Bronchial epithelial cell (primary cell): ENCODE data around the gene CHMP3. TPM values are rescaled to one million over a fixed set of nuclear protein-coding genes. Genes with fewer than 3 reads are reported as not detected.
"Not testable (repeated sequence)": the region's sequence is repeated elsewhere in the genome, so short reads cannot be mapped to it uniquely, and the experiment has no call there.

Experiments used
- DNase-seq: peaks from one replicate; pipeline ENCODE4 v3.0.0-alpha.2; 2010; ENCODE audit warnings: low read depth
- FAIRE-seq: peaks from 2 replicates; lab custom pipeline; 2011; peaks lifted over from hg19 to GRCh38; lab: Jason Lieb, UNC
- H3K27me3 ChIP-seq: 2 replicates; pipeline ENCODE4 v1.5.1; 2011; ENCODE audit warnings: low read length; ENCODE audit not compliant: control insufficient read depth, insufficient read depth
- H3K36me3 ChIP-seq: 2 replicates; pipeline ENCODE4 v1.5.1; 2011; ENCODE audit warnings: low read length; ENCODE audit not compliant: control insufficient read depth, insufficient read depth
- H3K4me3 ChIP-seq: 2 replicates; pipeline ENCODE4 v1.5.1; 2011; ENCODE audit warnings: mild to moderate bottlenecking, low read depth, low read length, control low read depth
- total RNA-seq: library from RNA; depleted of rRNA; stranded (reverse); fragments of >200 nt; gene quantifications from 2 replicates; pipeline ENCODE4 v1.2.1, GENCODE V29; 2014
- TF ChIP-seq, protein P1 (sequence below): IDR thresholded peaks from 2 replicates; pipeline ENCODE4 v1.5.1; 2011; ENCODE audit warnings: mild to moderate bottlenecking, moderate library complexity, low read length, control low read depth, inconsistent platforms; ENCODE audit not compliant: insufficient read depth, severe bottlenecking

The CHMP3 gene
- total RNA-seq, 1 donor from 2014 or later: 60.6 TPM

DNA sequence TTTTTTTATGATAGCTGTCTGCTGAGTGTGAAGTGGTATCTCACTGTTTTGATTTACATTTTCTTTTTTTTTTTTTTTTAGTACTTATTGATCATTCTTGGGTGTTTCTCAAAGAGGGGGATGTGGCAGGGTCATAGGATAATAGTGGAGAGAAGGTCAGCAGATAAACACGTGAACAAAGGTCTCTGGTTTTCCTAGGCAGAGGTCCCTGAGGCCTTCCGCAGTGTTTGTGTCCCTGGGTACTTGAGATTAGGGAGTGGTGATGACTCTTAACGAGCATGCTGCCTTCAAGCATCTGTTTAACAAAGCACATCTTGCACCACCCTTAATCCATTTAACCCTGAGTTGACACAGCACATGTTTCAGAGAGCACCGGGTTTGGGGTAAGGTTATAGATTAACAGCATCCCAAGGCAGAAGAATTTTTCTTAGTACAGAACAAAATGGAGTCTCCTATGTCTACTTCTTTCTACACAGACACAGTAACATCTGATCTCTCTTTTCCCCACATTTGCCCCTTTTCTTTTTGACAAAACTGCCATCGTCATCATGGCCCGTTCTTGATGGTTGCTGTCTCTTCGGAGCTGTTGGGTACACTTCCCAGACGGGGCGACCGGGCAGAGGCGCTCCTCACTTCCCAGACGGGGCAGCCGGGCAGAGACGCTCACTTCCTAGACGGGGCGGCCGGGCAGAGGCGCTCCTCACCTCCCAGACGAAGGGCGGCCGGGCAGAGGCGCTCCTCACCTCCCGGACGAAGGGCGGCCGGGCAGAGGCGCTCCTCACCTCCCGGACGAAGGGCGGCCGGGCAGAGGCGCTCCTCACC is 18.8 kb downstream of the CHMP3 start:
- H3K36me3 ChIP-seq, FAIRE-seq, H3K4me3 ChIP-seq, DNase-seq, H3K27me3 ChIP-seq: not testable (repeated sequence)

DNA sequence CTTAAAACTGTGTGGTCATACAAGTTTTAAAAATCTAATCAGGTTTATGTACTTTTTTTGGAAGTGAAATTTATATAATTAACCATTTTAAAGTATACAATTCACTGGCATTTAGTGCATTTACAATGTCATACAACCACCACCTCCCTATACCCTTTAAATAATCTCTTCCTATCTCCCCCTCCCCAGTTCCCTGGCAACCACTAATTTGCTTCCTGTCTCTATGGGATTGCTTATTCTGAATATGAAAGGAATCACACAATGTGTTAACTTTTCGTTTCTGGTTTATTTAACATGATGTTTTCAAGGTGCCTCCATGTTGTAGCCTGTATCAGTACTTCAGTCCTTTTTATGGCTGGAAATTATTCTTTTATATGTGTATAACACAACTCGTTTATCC is 19.4 kb downstream of the CHMP3 start:
- FAIRE-seq (no peak), DNase-seq (no peak)
- H3K27me3 ChIP-seq: no peaks in the 10 kb centered on the region

DNA sequence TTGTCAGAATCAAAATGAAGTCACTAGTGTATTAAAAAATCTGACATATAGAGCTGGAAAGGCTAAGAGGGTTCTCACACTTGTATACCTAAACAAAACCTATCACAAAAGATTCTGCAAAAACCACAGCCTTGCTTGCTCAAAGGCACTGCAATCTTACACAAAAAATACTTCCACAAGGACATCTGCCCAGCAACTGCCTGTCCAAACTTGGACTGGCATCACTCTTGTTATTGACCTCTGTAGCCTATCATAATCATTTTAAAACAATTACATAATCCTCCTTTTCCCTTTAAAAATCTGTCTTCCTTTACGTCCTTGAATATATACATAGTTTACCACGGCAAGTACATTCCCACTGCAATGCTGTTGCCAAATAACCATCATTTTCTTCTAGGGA is 19.9 kb downstream of the CHMP3 start:
- DNase-seq (no peak), FAIRE-seq (no peak)
- Histone ChIP-seq H3K27me3 (no peaks in the 10 kb centered on the region), H3K4me3 (no peak overlapping the region), H3K36me3 (no peaks in the 10 kb centered on the region)
- TF ChIP-seq, protein P1, sequence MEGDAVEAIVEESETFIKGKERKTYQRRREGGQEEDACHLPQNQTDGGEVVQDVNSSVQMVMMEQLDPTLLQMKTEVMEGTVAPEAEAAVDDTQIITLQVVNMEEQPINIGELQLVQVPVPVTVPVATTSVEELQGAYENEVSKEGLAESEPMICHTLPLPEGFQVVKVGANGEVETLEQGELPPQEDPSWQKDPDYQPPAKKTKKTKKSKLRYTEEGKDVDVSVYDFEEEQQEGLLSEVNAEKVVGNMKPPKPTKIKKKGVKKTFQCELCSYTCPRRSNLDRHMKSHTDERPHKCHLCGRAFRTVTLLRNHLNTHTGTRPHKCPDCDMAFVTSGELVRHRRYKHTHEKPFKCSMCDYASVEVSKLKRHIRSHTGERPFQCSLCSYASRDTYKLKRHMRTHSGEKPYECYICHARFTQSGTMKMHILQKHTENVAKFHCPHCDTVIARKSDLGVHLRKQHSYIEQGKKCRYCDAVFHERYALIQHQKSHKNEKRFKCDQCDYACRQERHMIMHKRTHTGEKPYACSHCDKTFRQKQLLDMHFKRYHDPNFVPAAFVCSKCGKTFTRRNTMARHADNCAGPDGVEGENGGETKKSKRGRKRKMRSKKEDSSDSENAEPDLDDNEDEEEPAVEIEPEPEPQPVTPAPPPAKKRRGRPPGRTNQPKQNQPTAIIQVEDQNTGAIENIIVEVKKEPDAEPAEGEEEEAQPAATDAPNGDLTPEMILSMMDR: no peak

More for the DNA sequence above, 19.4 kb downstream of the CHMP3 start:
- no peak overlapping the region for H3K4me3 ChIP-seq
- TF ChIP-seq, protein P1: no peak
- no peaks in the 10 kb centered on the region for H3K36me3 ChIP-seq

DNA sequence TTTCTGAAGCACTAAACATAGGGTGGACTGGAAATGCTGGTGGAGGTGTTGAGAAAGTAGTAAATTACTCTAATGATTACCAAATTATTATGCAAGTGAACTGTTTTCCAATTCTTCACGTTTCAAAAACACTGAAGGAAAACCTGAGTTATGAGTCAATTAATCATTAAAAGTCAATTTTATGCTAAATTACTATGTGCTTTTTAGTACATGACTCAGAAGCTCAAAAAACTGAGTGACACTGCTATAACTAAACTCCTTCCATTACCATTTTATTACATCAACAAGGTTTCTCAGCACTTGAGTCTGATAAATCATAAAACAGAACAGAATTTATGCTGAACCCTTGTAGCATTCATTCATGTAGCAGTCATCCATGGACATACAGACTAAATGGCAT is 20.4 kb downstream of the CHMP3 start:
- TF ChIP-seq, protein P1: no peak
- no peaks in the 10 kb centered on the region for H3K36me3 ChIP-seq
- no peak for FAIRE-seq
- DNase-seq: no peak
- H3K27me3 ChIP-seq: no peaks in the 10 kb centered on the region
- H3K4me3 ChIP-seq: no peak overlapping the region

DNA sequence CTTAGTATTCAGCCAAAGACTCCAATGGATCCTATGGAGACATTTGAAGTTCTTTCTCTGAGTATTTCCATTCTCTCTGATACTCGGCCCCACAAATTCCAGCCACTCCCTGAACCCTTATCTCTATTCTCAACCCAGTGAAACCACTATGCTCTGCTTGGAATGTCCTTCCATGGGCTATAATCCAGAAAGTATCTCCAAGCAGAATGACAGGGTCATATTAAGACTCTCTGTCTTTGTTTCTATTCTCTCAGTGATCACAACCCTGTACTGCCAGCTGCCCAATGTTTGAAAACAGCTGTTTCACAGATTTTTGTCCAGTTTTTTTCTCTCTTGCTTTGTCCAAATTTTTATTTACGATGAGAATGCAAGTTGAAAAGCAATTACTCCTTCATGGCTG is 21.9 kb downstream of the CHMP3 start:
- DNase-seq: no peak

DNA sequence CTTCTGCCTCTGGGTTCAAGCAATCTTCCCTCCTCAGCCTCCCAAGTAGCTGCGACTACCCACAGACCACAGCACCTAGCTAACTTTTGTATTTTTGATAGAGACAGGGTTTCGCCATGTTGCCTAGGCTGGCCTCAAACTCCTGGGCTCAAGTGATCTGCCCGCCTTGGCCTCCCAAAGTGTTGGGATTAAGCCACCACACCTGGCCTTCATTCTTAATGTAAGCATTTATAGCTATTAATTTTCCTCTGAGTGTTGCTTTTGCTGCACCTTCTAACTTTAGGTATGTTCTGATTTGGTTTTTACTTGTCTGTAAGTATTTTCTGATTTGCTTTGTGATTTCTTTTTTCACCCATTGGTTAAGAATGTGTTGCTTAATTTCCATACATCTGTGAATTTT is 29.7 kb downstream of the CHMP3 start:
- no peak overlapping the region for H3K4me3 ChIP-seq
- no peak for DNase-seq
- no peak for FAIRE-seq
- TF ChIP-seq, protein P1: no peak
- H3K36me3 ChIP-seq: peaks cover 2% of the 10 kb centered on the region
- no peaks in the 10 kb centered on the region for H3K27me3 ChIP-seq

More for the DNA sequence above, 21.9 kb downstream of the CHMP3 start:
- TF ChIP-seq, protein P1: no peak
- H3K27me3 ChIP-seq: no peaks in the 10 kb centered on the region
- no peaks in the 10 kb centered on the region for H3K36me3 ChIP-seq
- no peak overlapping the region for H3K4me3 ChIP-seq
- FAIRE-seq: no peak
